ENCODE results near the gene SAMD7. TPM values are rescaled to one million over a fixed set of nuclear protein-coding genes. Genes with fewer than 3 reads are reported as not detected.
A peak's percentile ranks its signal among the peaks of the same experiment; 100 is the strongest.

The SAMD7 gene
- total RNA-seq, 1 experiment from 2014 or later, result not detected

DNA sequence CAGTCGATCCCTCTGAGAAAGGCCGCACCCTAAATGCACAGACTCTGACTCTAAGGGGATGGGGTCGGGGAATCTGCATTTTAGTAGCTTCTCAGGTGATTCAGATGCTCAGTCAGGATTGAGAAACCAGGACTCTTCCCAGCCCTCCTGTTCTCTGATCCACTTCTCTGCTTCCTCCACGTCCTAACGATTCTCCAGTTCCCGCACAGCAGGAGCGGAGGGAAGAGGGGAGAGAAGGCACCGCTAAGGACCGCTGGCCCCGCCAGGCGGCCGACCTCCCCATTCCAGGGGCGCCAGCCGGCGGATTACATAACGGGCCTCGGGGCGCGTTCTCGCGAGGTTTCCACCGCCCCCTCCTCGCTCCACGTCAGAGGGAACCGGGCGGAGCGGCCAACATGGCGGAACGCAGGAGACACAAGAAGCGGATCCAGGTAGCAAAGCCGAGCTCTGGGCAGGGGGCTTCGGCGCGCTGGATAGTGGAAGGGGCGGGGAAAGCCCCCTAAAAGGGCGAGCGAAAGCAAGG, 55.1 kb downstream of the SAMD7 start, which contains the start of gene SEC62 (continued):
- TF ChIP-seq, protein P1, sequence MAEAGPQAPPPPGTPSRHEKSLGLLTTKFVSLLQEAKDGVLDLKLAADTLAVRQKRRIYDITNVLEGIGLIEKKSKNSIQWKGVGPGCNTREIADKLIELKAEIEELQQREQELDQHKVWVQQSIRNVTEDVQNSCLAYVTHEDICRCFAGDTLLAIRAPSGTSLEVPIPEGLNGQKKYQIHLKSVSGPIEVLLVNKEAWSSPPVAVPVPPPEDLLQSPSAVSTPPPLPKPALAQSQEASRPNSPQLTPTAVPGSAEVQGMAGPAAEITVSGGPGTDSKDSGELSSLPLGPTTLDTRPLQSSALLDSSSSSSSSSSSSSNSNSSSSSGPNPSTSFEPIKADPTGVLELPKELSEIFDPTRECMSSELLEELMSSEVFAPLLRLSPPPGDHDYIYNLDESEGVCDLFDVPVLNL (CRISPR knock-in tag; IDR thresholded peaks at IDR 0.05; ENCODE audit: borderline replicate concordance, low read depth), result no peak
- TF ChIP-seq, protein P2, sequence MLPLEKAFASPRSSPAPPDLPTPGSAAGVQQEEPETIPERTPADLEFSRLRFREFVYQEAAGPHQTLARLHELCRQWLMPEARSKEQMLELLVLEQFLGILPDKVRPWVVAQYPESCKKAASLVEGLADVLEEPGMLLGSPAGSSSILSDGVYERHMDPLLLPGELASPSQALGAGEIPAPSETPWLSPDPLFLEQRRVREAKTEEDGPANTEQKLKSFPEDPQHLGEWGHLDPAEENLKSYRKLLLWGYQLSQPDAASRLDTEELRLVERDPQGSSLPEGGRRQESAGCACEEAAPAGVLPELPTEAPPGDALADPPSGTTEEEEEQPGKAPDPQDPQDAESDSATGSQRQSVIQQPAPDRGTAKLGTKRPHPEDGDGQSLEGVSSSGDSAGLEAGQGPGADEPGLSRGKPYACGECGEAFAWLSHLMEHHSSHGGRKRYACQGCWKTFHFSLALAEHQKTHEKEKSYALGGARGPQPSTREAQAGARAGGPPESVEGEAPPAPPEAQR (CRISPR knock-in tag; IDR thresholded peaks at IDR 0.05), result no peak
- no peak for TF ChIP-seq GTF2I (CRISPR knock-in tag; conservative IDR thresholded peaks at IDR 0.05)
- TF ChIP-seq, protein P3, sequence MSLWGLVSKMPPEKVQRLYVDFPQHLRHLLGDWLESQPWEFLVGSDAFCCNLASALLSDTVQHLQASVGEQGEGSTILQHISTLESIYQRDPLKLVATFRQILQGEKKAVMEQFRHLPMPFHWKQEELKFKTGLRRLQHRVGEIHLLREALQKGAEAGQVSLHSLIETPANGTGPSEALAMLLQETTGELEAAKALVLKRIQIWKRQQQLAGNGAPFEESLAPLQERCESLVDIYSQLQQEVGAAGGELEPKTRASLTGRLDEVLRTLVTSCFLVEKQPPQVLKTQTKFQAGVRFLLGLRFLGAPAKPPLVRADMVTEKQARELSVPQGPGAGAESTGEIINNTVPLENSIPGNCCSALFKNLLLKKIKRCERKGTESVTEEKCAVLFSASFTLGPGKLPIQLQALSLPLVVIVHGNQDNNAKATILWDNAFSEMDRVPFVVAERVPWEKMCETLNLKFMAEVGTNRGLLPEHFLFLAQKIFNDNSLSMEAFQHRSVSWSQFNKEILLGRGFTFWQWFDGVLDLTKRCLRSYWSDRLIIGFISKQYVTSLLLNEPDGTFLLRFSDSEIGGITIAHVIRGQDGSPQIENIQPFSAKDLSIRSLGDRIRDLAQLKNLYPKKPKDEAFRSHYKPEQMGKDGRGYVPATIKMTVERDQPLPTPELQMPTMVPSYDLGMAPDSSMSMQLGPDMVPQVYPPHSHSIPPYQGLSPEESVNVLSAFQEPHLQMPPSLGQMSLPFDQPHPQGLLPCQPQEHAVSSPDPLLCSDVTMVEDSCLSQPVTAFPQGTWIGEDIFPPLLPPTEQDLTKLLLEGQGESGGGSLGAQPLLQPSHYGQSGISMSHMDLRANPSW (CRISPR knock-in tag; conservative IDR thresholded peaks at IDR 0.05; ENCODE audit: low read depth), result no peak
- TF ChIP-seq NFYB (CRISPR knock-in tag; conservative IDR thresholded peaks at IDR 0.05; ENCODE audit: low read depth), result no peak
- TF ChIP-seq ZNF138 (CRISPR knock-in tag; conservative IDR thresholded peaks at IDR 0.05), result 0 out of 2 replicates have a peak, but pooled peaks have one; percentile 78
- TF ChIP-seq, protein P4, sequence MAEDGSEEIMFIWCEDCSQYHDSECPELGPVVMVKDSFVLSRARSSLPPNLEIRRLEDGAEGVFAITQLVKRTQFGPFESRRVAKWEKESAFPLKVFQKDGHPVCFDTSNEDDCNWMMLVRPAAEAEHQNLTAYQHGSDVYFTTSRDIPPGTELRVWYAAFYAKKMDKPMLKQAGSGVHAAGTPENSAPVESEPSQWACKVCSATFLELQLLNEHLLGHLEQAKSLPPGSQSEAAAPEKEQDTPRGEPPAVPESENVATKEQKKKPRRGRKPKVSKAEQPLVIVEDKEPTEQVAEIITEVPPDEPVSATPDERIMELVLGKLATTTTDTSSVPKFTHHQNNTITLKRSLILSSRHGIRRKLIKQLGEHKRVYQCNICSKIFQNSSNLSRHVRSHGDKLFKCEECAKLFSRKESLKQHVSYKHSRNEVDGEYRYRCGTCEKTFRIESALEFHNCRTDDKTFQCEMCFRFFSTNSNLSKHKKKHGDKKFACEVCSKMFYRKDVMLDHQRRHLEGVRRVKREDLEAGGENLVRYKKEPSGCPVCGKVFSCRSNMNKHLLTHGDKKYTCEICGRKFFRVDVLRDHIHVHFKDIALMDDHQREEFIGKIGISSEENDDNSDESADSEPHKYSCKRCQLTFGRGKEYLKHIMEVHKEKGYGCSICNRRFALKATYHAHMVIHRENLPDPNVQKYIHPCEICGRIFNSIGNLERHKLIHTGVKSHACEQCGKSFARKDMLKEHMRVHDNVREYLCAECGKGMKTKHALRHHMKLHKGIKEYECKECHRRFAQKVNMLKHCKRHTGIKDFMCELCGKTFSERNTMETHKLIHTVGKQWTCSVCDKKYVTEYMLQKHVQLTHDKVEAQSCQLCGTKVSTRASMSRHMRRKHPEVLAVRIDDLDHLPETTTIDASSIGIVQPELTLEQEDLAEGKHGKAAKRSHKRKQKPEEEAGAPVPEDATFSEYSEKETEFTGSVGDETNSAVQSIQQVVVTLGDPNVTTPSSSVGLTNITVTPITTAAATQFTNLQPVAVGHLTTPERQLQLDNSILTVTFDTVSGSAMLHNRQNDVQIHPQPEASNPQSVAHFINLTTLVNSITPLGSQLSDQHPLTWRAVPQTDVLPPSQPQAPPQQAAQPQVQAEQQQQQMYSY (CRISPR knock-in tag; IDR thresholded peaks at IDR 0.05), result no peak
- TF ChIP-seq, protein P5, sequence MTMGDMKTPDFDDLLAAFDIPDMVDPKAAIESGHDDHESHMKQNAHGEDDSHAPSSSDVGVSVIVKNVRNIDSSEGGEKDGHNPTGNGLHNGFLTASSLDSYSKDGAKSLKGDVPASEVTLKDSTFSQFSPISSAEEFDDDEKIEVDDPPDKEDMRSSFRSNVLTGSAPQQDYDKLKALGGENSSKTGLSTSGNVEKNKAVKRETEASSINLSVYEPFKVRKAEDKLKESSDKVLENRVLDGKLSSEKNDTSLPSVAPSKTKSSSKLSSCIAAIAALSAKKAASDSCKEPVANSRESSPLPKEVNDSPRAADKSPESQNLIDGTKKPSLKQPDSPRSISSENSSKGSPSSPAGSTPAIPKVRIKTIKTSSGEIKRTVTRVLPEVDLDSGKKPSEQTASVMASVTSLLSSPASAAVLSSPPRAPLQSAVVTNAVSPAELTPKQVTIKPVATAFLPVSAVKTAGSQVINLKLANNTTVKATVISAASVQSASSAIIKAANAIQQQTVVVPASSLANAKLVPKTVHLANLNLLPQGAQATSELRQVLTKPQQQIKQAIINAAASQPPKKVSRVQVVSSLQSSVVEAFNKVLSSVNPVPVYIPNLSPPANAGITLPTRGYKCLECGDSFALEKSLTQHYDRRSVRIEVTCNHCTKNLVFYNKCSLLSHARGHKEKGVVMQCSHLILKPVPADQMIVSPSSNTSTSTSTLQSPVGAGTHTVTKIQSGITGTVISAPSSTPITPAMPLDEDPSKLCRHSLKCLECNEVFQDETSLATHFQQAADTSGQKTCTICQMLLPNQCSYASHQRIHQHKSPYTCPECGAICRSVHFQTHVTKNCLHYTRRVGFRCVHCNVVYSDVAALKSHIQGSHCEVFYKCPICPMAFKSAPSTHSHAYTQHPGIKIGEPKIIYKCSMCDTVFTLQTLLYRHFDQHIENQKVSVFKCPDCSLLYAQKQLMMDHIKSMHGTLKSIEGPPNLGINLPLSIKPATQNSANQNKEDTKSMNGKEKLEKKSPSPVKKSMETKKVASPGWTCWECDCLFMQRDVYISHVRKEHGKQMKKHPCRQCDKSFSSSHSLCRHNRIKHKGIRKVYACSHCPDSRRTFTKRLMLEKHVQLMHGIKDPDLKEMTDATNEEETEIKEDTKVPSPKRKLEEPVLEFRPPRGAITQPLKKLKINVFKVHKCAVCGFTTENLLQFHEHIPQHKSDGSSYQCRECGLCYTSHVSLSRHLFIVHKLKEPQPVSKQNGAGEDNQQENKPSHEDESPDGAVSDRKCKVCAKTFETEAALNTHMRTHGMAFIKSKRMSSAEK (CRISPR knock-in tag; IDR thresholded peaks at IDR 0.05; ENCODE audit: borderline replicate concordance), result no peak
- TF ChIP-seq, protein P6, sequence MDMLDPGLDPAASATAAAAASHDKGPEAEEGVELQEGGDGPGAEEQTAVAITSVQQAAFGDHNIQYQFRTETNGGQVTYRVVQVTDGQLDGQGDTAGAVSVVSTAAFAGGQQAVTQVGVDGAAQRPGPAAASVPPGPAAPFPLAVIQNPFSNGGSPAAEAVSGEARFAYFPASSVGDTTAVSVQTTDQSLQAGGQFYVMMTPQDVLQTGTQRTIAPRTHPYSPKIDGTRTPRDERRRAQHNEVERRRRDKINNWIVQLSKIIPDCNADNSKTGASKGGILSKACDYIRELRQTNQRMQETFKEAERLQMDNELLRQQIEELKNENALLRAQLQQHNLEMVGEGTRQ (CRISPR knock-in tag; IDR thresholded peaks at IDR 0.05), result no peak; the same call in 1 of the 2 replicates
- TF ChIP-seq ZNF396 (CRISPR knock-in tag; IDR thresholded peaks at IDR 0.05; ENCODE audit: borderline replicate concordance), result 0 out of 2 replicates have a peak, but pooled peaks have one; percentile 37
- TF ChIP-seq, protein P7, sequence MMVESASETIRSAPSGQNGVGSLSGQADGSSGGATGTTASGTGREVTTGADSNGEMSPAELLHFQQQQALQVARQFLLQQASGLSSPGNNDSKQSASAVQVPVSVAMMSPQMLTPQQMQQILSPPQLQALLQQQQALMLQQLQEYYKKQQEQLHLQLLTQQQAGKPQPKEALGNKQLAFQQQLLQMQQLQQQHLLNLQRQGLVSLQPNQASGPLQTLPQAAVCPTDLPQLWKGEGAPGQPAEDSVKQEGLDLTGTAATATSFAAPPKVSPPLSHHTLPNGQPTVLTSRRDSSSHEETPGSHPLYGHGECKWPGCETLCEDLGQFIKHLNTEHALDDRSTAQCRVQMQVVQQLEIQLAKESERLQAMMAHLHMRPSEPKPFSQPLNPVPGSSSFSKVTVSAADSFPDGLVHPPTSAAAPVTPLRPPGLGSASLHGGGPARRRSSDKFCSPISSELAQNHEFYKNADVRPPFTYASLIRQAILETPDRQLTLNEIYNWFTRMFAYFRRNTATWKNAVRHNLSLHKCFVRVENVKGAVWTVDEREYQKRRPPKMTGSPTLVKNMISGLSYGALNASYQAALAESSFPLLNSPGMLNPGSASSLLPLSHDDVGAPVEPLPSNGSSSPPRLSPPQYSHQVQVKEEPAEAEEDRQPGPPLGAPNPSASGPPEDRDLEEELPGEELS (CRISPR knock-in tag; IDR thresholded peaks at IDR 0.05), result peak; percentile 51; the same call in 1 of the 2 replicates
- 0 out of 2 replicates have a peak, but pooled peaks have one; percentile 78 for TF ChIP-seq CBFB (CRISPR knock-in tag; IDR thresholded peaks at IDR 0.05; ENCODE audit: low read depth)
- TF ChIP-seq NR1H2 (CRISPR knock-in tag; IDR thresholded peaks at IDR 0.05), result no peak
- TF ChIP-seq, protein P8, sequence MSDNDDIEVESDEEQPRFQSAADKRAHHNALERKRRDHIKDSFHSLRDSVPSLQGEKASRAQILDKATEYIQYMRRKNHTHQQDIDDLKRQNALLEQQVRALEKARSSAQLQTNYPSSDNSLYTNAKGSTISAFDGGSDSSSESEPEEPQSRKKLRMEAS (CRISPR knock-in tag; IDR thresholded peaks at IDR 0.05), result peak; percentile 76
- TF ChIP-seq, protein P9, sequence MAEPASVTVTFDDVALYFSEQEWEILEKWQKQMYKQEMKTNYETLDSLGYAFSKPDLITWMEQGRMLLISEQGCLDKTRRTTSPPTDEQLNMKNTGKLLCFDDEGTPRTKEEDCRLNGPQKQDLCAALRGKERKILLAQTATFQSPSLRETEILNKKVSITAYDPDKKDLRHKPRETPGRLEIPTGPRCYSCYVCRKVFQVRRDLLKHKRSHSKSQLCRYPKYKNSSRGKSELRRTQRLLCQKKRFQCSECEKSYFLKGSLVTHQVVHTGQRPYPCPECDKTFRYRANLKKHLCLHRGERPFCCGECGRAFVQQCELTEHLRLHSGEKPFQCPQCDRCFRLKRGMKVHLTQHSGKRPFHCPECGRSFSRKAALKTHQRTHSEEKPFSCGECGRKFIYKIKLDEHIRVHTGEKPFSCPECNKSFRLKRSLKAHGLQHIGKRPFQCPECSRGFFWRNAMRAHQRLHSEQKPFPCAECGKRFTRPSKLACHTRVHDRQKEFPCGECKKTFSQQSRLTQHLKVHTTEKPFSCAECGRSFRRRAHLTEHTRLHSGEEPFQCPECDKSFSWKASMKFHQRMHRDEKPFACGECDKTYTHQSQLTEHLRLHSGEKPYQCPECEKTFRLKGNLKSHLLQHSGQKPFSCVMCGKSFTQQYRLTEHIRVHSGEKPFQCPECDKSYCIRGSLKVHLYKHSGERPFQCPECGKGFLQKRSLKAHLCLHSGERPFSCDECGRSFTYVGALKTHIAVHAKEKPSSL (CRISPR knock-in tag; conservative IDR thresholded peaks at IDR 0.05), result no peak
- peak; percentile 88; the same call in 1 of the 2 replicates for TF ChIP-seq CREM (CRISPR knock-in tag; IDR thresholded peaks at IDR 0.05)

All from WTC11 (cell line).